Endodermal cell (in vitro differentiated cells): ENCODE results near the gene ARIH1. TPM values are rescaled to one million over a fixed set of nuclear protein-coding genes. Genes with fewer than 3 reads are reported as not detected.

Experiments
- DNase-seq: peaks from one replicate; pipeline ENCODE4 v3.0.0-alpha.2; 2017
- H3K27ac ChIP-seq: 2 replicates; pipeline ENCODE4 v1.5.1; 2013; ENCODE audit warnings: mild to moderate bottlenecking, low read depth, low read length, moderate library complexity
- H3K27me3 ChIP-seq: 2 replicates; pipeline ENCODE4 v1.6.1; 2013; ENCODE audit warnings: mild to moderate bottlenecking, low read length, moderate library complexity; ENCODE audit not compliant: insufficient read depth, control insufficient read depth, poor library complexity, severe bottlenecking
- H3K36me3 ChIP-seq: 2 replicates; pipeline ENCODE4 v1.7.0; 2013; ENCODE audit warnings: mild to moderate bottlenecking, low read length, moderate library complexity; ENCODE audit not compliant: control insufficient read depth, insufficient read depth
- H3K4me1 ChIP-seq: one replicate; pipeline ENCODE4 v1.7.0; 2013; ENCODE audit warnings: low read length; ENCODE audit not compliant: control insufficient read depth, insufficient read depth
- H3K4me3 ChIP-seq: 2 replicates; pipeline ENCODE4 v1.5.1; 2013; ENCODE audit warnings: mild to moderate bottlenecking, low read length, moderate library complexity
- H3K9ac ChIP-seq: 2 replicates; pipeline ENCODE4 v1.6.1; 2013; ENCODE audit warnings: mild to moderate bottlenecking, low read length, moderate library complexity; ENCODE audit not compliant: poor library complexity, severe bottlenecking; ENCODE audit errors: extremely low read depth
- H3K9me3 ChIP-seq: 2 replicates; pipeline ENCODE4 v1.6.1; 2013; ENCODE audit warnings: mild to moderate bottlenecking, low read length, moderate library complexity; ENCODE audit not compliant: control insufficient read depth
- H3K27ac Mint-ChIP-seq: 2 replicates; pipeline ENCODE4 v1.8.0; 2020; ENCODE audit warnings: mixed read lengths
- H3K27me3 Mint-ChIP-seq: 2 replicates; pipeline ENCODE4 v1.8.0; 2021; ENCODE audit warnings: mild to moderate bottlenecking, mixed read lengths; ENCODE audit not compliant: insufficient read depth
- H3K36me3 Mint-ChIP-seq: 2 replicates; pipeline ENCODE4 v1.8.0; 2020; ENCODE audit warnings: low read depth, mixed read lengths
- H3K4me1 Mint-ChIP-seq: 2 replicates; pipeline ENCODE4 v1.8.0; 2020; ENCODE audit warnings: mixed read lengths
- H3K4me3 Mint-ChIP-seq: 2 replicates; pipeline ENCODE4 v1.8.0; 2020; ENCODE audit warnings: mild to moderate bottlenecking, moderate library complexity, mixed read lengths
- H3K9me3 Mint-ChIP-seq: 2 replicates; pipeline ENCODE4 v1.8.0; 2020; ENCODE audit warnings: mild to moderate bottlenecking, mixed read lengths
- WGBS, 2 experiments: methylation state at CpG; one replicate each; pipeline versions ENCODE4 v1.1.5 to v1.1.7; 2013; ENCODE audit warnings: missing lambda C conversion rate in 2 of 2, mixed read lengths in 1 of 2; ENCODE audit not compliant: insufficient coverage in 1 of 2, insufficient read length in 1 of 2; 5-methylcytosine and 5-hydroxymethylcytosine counted together
- total RNA-seq, 2 donors: library from RNA; stranded (reverse); fragmentation: NEBNext Ultra II Directional in 1 of 2; extraction: Animal tissue kit (Norgen Biotek cat#: 25700) in 1 of 2; gene quantifications; 2 replicates in 1 of 2; 3 replicates in 1 of 2; pipeline ENCODE4 v1.2.1, GENCODE V29; 2021
- TF ChIP-seq, protein P1 (sequence below): fragments of 200-600 bp; sonication (generic); conservative IDR thresholded peaks from 2 replicates; pipeline ENCODE4 v1.5.0; 2021; ENCODE audit warnings: antibody characterized with exemption, mild to moderate bottlenecking

ARIH1 gene
- total RNA-seq, 2 donors from 2014 or later, result 183 to 238 TPM

DNA sequence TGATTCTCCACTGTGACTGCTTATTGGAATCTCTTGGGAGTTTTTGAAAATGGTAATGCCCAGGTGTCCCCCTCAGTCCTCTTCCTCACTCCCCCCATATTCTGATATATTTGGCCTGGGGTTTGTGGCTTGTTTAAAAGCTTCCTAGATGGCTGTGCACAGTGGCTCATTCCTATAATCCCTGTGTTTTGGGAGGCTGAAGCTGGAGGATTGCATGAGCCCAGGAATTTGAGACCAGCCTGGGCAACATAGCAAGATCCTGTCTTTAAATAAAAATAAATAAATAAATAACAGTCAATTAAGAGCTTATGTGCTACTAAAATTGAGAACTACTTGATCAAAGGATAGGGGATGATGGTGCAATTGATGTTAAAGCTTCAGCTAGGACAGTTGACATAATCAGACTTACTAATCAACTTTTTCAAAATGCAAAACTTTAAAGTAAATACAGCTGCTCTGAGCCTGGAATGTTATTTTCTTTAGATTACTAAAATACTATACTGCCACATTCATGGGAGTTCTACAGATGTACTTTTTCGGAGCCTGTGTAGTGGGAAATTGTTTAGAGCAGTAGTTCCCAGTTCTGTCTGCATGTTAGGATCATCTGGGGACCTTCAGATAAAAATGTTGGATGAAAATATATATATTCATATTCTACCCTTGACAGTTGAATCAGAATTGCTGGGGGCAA is 33.4 kb downstream of the ARIH1 start:
- H3K27me3 Mint-ChIP-seq, result no peaks in the 10 kb centered on the region
- Histone ChIP-seq H3K4me1 (no peaks in the 10 kb centered on the region), H3K27ac (no peak overlapping the region), H3K36me3 (peaks cover 17% of the 10 kb centered on the region), H3K9ac (no peak overlapping the region), H3K4me3 (no peak overlapping the region), H3K27me3 (no peaks in the 10 kb centered on the region), H3K9me3 (no peaks in the 10 kb centered on the region)
- peaks cover 22% of the 10 kb centered on the region for H3K36me3 Mint-ChIP-seq
- no peak overlapping the region for H3K4me3 Mint-ChIP-seq
- WGBS, 2 experiments, result 100% methylated on average over 1 of the region's 1 CpG; no CpG with 5 or more reads in 1 of the 2 experiments
- no peaks in the 10 kb centered on the region for H3K9me3 Mint-ChIP-seq
- TF ChIP-seq, protein P1, sequence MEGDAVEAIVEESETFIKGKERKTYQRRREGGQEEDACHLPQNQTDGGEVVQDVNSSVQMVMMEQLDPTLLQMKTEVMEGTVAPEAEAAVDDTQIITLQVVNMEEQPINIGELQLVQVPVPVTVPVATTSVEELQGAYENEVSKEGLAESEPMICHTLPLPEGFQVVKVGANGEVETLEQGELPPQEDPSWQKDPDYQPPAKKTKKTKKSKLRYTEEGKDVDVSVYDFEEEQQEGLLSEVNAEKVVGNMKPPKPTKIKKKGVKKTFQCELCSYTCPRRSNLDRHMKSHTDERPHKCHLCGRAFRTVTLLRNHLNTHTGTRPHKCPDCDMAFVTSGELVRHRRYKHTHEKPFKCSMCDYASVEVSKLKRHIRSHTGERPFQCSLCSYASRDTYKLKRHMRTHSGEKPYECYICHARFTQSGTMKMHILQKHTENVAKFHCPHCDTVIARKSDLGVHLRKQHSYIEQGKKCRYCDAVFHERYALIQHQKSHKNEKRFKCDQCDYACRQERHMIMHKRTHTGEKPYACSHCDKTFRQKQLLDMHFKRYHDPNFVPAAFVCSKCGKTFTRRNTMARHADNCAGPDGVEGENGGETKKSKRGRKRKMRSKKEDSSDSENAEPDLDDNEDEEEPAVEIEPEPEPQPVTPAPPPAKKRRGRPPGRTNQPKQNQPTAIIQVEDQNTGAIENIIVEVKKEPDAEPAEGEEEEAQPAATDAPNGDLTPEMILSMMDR, result no peak
- no peak overlapping the region for H3K27ac Mint-ChIP-seq
- no peak for DNase-seq
- no peaks in the 10 kb centered on the region for H3K4me1 Mint-ChIP-seq

DNA sequence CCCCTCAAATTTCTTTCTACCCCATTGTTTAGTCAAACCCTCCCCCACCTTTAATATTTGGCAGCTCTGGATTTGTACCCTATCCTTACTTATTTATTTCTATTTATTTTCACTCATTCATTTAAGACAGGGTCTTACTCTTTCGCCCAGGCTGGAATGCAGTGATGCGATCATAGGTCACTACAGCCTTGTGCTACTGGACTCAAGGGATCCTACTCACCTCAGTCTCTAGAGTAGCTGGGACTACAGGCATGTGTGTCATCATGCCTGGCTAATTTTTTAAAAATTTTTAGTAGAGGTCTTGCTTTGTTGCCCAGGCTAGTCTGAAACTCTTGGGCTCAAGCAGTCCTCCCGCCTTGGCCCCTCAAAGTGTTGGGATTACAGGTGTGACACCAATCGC is 35.4 kb downstream of the ARIH1 start:
- peaks cover 25% of the 10 kb centered on the region for H3K36me3 Mint-ChIP-seq
- no peak for DNase-seq
- H3K4me3 Mint-ChIP-seq, result no peak overlapping the region
- 96 to 100% methylated on average over 3 to 4 of the region's 4 CpGs for WGBS, 2 experiments
- Histone ChIP-seq H3K9ac (no peak overlapping the region), H3K27me3 (no peaks in the 10 kb centered on the region), H3K4me1 (no peaks in the 10 kb centered on the region), H3K9me3 (no peaks in the 10 kb centered on the region), H3K36me3 (peaks cover 12% of the 10 kb centered on the region), H3K4me3 (no peak overlapping the region), H3K27ac (no peak overlapping the region)
- H3K9me3 Mint-ChIP-seq, result no peaks in the 10 kb centered on the region
- TF ChIP-seq, protein P1, result no peak
- H3K4me1 Mint-ChIP-seq, result no peaks in the 10 kb centered on the region
- no peak overlapping the region for H3K27ac Mint-ChIP-seq
- H3K27me3 Mint-ChIP-seq, result no peaks in the 10 kb centered on the region

DNA sequence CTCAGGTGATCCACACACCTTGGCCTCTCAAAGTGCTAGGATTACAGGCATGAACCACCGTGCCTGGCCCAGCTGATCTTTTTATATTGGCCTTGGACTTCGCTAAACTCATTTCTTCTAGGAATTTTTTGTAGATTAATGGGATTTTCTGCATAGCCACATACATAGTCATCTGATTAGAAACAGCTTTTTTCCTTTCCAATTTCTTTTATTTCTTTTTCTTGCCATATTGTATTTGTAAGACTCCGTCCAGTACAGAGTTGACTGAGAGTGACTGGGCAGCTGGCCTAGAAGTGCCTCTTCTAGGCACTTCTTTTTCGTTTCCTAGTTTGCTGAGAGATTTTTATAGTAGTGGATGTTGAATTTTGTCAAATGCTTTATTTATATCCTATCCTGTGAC is 37.4 kb downstream of the ARIH1 start:
- no peaks in the 10 kb centered on the region for H3K9me3 ChIP-seq
- Mint-ChIP-seq H3K36me3 (peaks cover 17% of the 10 kb centered on the region), H3K4me3 (no peak overlapping the region), H3K27me3 (no peaks in the 10 kb centered on the region), H3K27ac (no peak overlapping the region), H3K4me1 (no peaks in the 10 kb centered on the region), H3K9me3 (no peaks in the 10 kb centered on the region)
- peaks cover 7% of the 10 kb centered on the region for H3K36me3 ChIP-seq
- DNase-seq, result no peak
- no peak overlapping the region for H3K9ac ChIP-seq
- H3K27ac ChIP-seq, result no peak overlapping the region
- no peak overlapping the region for H3K4me3 ChIP-seq
- H3K4me1 ChIP-seq, result no peaks in the 10 kb centered on the region
- 91 to 100% methylated on average over 1 to 4 of the region's 4 CpGs for WGBS, 2 experiments
- no peaks in the 10 kb centered on the region for H3K27me3 ChIP-seq
- TF ChIP-seq, protein P1, result no peak
